Panc1 (cell line): ENCODE data around the gene MALSU1. TPM values are rescaled to one million over a fixed set of nuclear protein-coding genes. Genes with fewer than 3 reads are reported as not detected.

Experiments
- ATAC-seq: fragments of 200-7000 bp; cut with Tn5 transposase; 2 replicates; pipeline ENCODE4 v1.9.1; 2020; ENCODE audit warnings: mild to moderate bottlenecking, moderate library complexity
- BruUV-seq: library from RNA; stranded (reverse); fragments of 400-500 nt; replicated peaks from 2 replicates; lab custom pipeline; 2021; lab: Mats Ljungman, UMichigan
- CTCF ChIA-PET: fragments of 300-600 bp; sonication (Branson Sonifier 250); formaldehyde crosslinking; loops from one replicate; lab custom pipeline; 2022; ENCODE audit warnings: antibody characterized with exemption; lab: Charles Lee
- POLR2A ChIA-PET: fragments of 300-600 bp; sonication (Branson Sonifier 250); formaldehyde crosslinking; loops from one replicate; lab custom pipeline; 2022; ENCODE audit warnings: antibody characterized with exemption; lab: Charles Lee
- DNase-seq: peaks from one replicate; pipeline ENCODE4 v3.0.0-alpha.2; 2010; ENCODE audit warnings: low read depth, low spot score
- H3K27ac ChIP-seq: 2 replicates; pipeline ENCODE4 v1.5.1; 2011; ENCODE audit warnings: mild to moderate bottlenecking, low read length, inconsistent platforms
- H3K27me3 ChIP-seq: fragments of 200-500 bp; sonication (Bioruptor generic); 2 replicates; pipeline ENCODE4 v1.6.0; 2014; ENCODE audit warnings: low read length, inconsistent platforms; ENCODE audit not compliant: control insufficient read depth, insufficient read depth
- H3K36me3 ChIP-seq: fragments of 200-500 bp; sonication (Bioruptor generic); 2 replicates; pipeline ENCODE4 v1.5.1; 2014; ENCODE audit warnings: inconsistent platforms, mild to moderate bottlenecking, low read length, moderate library complexity; ENCODE audit not compliant: control insufficient read depth, insufficient read depth
- H3K4me1 ChIP-seq: 2 replicates; pipeline ENCODE4 v1.5.1; 2011; ENCODE audit warnings: inconsistent platforms, mild to moderate bottlenecking, low read length, moderate library complexity; ENCODE audit not compliant: control insufficient read depth, insufficient read depth
- H3K4me3 ChIP-seq, 2 experiments: 2 replicates each; pipeline ENCODE4 v1.5.1; 2011 to 2012; ENCODE audit warnings: low read depth in 2 of 2, low read length in 2 of 2, mild to moderate bottlenecking in 2 of 2, inconsistent platforms in 1 of 2, moderate library complexity in 1 of 2
- H3K9me3 ChIP-seq: fragments of 200-500 bp; sonication (Bioruptor generic); 2 replicates; pipeline ENCODE4 v1.5.1; 2014; ENCODE audit warnings: low read depth, mild to moderate bottlenecking, inconsistent platforms, low read length, moderate library complexity; ENCODE audit not compliant: control insufficient read depth, insufficient read depth
- CTCF ChIP-seq: fragments of 450-650 bp; IDR thresholded peaks from 2 replicates; pipeline ENCODE4 v1.5.1; 2017; ENCODE audit warnings: mild to moderate bottlenecking
- POLR2AphosphoS5 ChIP-seq: IDR thresholded peaks from 2 replicates; pipeline ENCODE4 v1.6.1; 2012; ENCODE audit warnings: mild to moderate bottlenecking, low read depth, low read length, moderate library complexity
- REST ChIP-seq, 2 experiments: IDR thresholded peaks; 2 replicates each; pipeline ENCODE4 v1.6.1; 2011 to 2012; ENCODE audit warnings: low read depth in 2 of 2, control low read depth in 1 of 2, low read length in 1 of 2, mild to moderate bottlenecking in 1 of 2, moderate library complexity in 1 of 2; ENCODE audit not compliant: insufficient read depth in 1 of 2
- SIN3A ChIP-seq: IDR thresholded peaks from 2 replicates; pipeline ENCODE4 v1.6.1; 2012; ENCODE audit warnings: low read depth, mild to moderate bottlenecking, low read length, moderate library complexity, borderline replicate concordance; ENCODE audit not compliant: insufficient read depth
- TCF7L2 ChIP-seq: IDR thresholded peaks from 2 replicates; pipeline ENCODE4 v1.6.1; 2011; ENCODE audit warnings: mild to moderate bottlenecking, low read depth, low read length, inconsistent platforms
- in situ Hi-C: cut with HindIII; loops from 2 replicates; pipeline ENCODE4 v1.10.0; 2016; ENCODE audit warnings: low sequenced_read_pairs, low pct_unique_long_range_greater_than_20kb
- intact Hi-C: fragments of 100-400 bp; cut with micrococcal nuclease; formaldehyde crosslinking; loops from one replicate; pipeline ENCODE4 v1.10.0; 2022; ENCODE audit not compliant: unreplicated experiment
- total RNA-seq: library from RNA; stranded (reverse); gene quantifications from one replicate; pipeline ENCODE4 v1.2.1, GENCODE V29; 2021; ENCODE audit not compliant: unreplicated experiment

MALSU1 gene
- total RNA-seq, 1 experiment from 2014 or later = 111 TPM

- BruUV-seq = no TSS peak
- intact Hi-C loops = no loop called here
- no peak for ATAC-seq
- CTCF ChIA-PET = interaction anchor here (0.6 kb wide), 1 partner anchor 236 kb away, joined by 4 read pairs; no protein-coding TSS in a partner anchor
- H3K4me3 ChIP-seq = no peak overlapping the region
- TF ChIP-seq CTCF (no peak), TCF7L2 (no peak), POLR2AphosphoS5 (no peak), SIN3A (no peak), REST (IDR thresholded peaks at IDR 0.05; ENCODE audit: insufficient read depth in 1 of 2, low read depth in 2 of 2, low read length in 1 of 2) (no peak)
- H3K27me3 ChIP-seq = no peaks in the 10 kb centered on the region
- no peak for DNase-seq
- no peaks in the 10 kb centered on the region for H3K4me1 ChIP-seq
- no peaks in the 10 kb centered on the region for H3K36me3 ChIP-seq
- H3K27ac ChIP-seq = no peak overlapping the region
- H3K9me3 ChIP-seq = no peaks in the 10 kb centered on the region
- POLR2A ChIA-PET = no interaction called here
- in situ Hi-C loops = no loop called here
These were observed 31.8 kb upstream of the MALSU1 start for GRCh38 chr7:23267357-23267756.

GRCh38 chr7:23268167-23268566, 31.0 kb upstream of the MALSU1 start:
- Histone ChIP-seq H3K27ac (no peak overlapping the region), H3K4me3 (no peak overlapping the region), H3K4me1 (peaks cover under 1% of the 10 kb centered on the region), H3K27me3 (no peaks in the 10 kb centered on the region), H3K9me3 (no peaks in the 10 kb centered on the region), H3K36me3 (no peaks in the 10 kb centered on the region)
- ATAC-seq (no peak), DNase-seq (no peak)
- ChIA-PET CTCF (interaction anchor here (1.1 to 1.3 kb wide), 2 partner anchors 9 to 83 kb away, joined by 3 read pairs; no protein-coding TSS in a partner anchor), POLR2A (no interaction called here)
- in situ Hi-C loops (no loop called here), intact Hi-C loops (no loop called here)
- TF ChIP-seq POLR2AphosphoS5 = no peak
- no peak for TF ChIP-seq TCF7L2
- TF ChIP-seq REST (IDR thresholded peaks at IDR 0.05; ENCODE audit: insufficient read depth in 1 of 2, low read depth in 2 of 2, low read length in 1 of 2) = no peak
- TF ChIP-seq CTCF = no peak
- no peak for TF ChIP-seq SIN3A
- no TSS peak for BruUV-seq
